Measurements from ENCODE around the gene SYCP3.
"Not testable (repeated sequence)": the region's sequence is repeated elsewhere in the genome, so short reads cannot be mapped to it uniquely, and the experiment has no call there.

The SYCP3 gene

GRCh38 chr12:101713059-101713682 is 26.1 kb downstream of the SYCP3 start:
- DNase-seq (ENCODE audit: low spot score): no peak

- DNase-seq (ENCODE audit: low spot score): no peak
Observed at GRCh38 chr12:101710288-101710687, 29.0 kb downstream of the SYCP3 start.

- DNase-seq (ENCODE audit: low spot score): no peak
Observed at GRCh38 chr12:101707131-101707782, 32.0 kb downstream of the SYCP3 start.

DNA sequence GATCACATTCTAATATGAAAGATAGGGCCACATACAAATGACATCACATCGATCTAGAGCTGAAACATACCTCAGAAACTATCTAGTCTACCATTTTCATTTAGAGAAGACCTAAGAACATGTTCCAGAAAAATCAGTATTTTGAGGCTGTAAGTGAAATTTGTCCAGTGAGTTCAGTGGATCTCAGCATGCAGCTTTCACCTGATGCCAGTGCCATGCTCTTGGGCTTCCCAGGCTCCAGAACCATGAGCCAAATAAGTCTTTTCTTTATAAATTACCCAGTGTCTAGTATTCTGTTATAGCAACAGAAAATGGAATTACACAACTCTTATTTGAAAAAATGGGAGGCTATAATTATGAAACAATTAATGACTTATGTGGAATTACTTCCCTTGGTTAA is 32.9 kb downstream of the SYCP3 start:
- DNase-seq (ENCODE audit: low spot score): no peak

DNA sequence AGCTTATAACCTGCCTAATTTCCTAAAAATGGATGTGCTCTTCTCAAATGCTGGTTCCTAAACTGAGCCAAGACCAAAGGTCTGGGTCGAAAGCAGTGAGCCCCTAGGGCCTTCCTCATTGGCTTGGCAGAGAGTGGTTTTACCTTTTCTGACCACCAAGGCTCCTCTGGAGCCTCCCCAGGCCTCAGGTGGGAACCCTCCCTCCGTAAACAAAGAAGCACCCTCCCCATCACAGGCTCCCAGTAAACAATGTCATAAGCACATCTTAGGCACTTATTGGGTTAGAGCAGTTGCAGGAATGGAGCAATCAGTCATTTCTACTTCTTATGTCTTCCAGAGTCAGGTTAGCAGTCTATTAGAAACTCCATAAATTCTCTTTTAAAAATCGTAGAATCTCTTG is 35.8 kb downstream of the SYCP3 start:
- DNase-seq (ENCODE audit: low spot score): no peak

DNA sequence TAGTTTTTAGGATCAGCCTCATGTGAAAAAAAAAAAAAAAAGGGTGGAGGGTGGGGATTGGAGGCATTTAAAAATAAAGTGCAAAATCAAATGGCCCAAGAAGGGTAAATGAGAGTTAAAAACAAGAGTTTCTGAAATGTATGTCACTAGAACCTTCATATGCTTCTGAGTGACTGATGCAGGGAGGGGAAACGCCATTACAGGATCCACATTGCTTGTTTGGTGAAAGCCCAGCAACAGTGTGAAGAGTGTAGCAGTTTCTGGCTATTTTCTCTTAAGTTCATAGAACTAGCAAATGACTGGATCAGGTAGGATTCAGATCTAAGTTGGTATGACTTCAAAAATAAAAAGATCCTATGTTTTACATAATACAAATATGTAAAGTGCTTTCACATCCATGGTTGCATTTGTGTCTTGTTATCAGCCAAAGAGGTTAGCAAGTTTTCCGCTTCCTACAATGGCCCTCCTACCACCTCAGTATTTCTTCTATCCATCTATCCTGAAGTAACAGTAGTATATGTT is 38.9 kb downstream of the SYCP3 start:
- DNase-seq (ENCODE audit: low spot score): no peak

GRCh38 chr12:101698800-101699347 is 40.4 kb downstream of the SYCP3 start:
- DNase-seq (ENCODE audit: low spot score): no peak

GRCh38 chr12:101697930-101698799 is 41.1 kb downstream of the SYCP3 start:
- no peak for DNase-seq (ENCODE audit: low spot score)

- peak; percentile 62 for DNase-seq (ENCODE audit: low spot score)
Observed at GRCh38 chr12:101697197-101697929, 41.9 kb downstream of the SYCP3 start, which contains the start of gene CHPT1. Gene CHPT1, plus strand, starts transcription at chr12:101697640. Its CDS starts 222 bp downstream, at chr12:101697862.

DNA sequence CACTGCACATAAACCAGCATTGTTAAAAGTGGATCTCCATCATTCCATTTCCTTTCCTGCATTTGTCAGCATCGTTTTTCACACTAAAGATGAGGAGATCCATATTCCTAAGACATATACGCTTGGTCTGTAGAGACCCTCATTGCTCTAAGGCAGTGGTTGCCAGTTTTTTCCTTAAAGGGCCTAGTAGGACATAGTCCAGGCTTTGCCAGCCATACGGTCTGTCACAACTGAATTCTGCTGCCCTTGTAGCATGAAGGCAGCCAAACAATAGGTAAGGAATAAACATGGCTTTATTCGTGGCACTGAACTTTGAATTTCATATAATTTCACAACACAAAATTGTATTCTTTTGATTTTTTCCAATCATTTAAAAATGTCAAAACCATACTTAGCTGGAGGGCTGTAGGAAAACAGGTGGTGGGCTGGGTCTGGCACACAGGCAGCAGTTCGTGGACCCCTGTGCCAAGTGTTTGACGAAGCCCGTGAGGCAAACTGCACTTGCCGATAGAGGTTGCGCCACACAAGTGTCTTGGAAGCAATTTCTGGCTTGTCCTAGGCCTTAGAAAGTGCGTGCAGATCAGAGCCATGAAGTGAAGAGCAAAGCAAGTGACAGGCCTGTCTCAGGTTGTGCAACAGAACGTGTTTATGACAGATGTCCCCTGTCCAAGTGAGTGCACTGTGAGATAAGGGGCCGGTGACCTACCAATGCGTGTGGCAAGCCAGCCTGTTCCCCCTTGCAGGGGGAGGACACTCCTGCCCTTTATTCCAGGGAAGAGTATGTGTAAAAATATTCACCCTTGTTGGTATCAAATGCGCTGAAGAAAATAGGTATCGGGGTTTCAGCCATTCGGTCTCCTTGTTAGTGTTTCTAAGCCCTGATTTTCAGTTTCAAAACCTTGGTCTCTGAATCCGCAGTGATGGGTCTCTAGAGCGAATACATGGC is 42.7 kb downstream of the SYCP3 start:
- no peak for DNase-seq (ENCODE audit: low spot score)

DNA sequence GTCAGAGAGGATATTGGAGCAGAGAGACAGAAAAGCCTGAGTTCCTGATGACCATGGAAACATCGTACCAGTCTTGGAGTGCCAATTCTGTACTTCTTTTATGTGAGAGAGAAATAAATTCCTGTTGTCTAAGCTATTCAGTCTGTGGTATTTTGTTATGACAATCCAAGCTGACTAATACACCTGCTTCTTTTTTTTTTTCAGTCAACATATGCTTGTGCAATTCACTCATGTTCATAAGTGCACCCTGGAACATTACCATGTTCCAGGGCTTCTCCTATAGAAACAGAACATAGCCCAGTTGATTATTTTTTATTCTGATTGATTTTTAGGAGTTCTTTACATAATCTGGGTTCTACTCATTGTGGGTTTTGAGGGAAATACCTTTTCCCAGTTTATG is 43.6 kb downstream of the SYCP3 start:
- DNase-seq (ENCODE audit: low spot score): no peak

GRCh38 chr12:101694986-101695385 is 44.3 kb downstream of the SYCP3 start:
- no peak for DNase-seq (ENCODE audit: low spot score)

- DNase-seq (ENCODE audit: low spot score): no peak
Observed at GRCh38 chr12:101694297-101694848, 44.9 kb downstream of the SYCP3 start.

GRCh38 chr12:101691503-101692096 is 47.7 kb downstream of the SYCP3 start:
- DNase-seq (ENCODE audit: low spot score): no peak

DNA sequence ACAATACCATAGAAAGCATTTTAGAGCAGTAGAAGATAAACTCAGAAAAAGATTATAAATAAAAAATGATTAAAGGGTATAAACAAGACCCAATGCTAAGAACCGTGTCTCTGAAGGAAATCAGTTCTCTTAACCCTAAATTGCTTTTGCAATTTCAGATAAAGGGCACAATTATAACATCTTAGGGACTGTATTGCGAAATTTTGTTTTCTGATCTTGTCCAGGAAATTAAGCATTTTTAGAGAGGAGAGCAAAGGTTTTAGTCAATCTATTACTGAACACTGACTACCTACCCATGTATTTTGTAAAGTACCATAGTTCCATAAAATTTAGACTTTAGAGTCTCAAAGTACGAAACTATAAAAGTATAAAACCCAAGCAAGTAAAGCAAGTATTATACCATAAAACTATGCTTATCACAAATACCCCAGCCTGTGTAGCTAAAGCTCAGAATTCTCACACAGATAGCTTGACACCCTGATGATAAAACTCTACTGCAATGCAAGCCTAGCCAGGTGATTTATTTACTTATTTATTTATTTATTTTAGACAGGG is 48.6 kb downstream of the SYCP3 start:
- no peak for DNase-seq (ENCODE audit: low spot score)

DNA sequence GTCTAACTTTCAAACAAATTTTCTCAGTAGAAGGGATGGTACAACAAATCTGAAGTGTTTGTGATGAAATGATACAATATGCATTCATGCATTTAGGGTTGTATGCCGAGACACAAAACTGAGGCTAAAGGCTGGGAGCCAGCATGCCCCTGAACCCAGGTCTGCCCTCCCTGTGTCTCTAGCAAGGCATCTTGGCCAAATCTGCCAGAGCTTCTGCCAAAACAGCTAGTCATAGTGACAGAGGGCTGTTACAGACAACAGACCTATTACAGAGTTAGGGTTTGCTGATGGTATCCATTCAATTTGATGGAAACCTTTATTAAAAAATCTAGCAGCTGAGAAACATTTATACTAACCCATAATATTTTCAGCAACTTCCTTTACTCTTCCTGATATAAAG is 53.1 kb downstream of the SYCP3 start:
- no peak for DNase-seq (ENCODE audit: low spot score)

GRCh38 chr12:101685092-101685491 is 54.2 kb downstream of the SYCP3 start:
- no peak for DNase-seq (ENCODE audit: low spot score)

- DNase-seq (ENCODE audit: low spot score): not testable (repeated sequence)
Observed at GRCh38 chr12:101681627-101682026, 57.6 kb downstream of the SYCP3 start.

- no peak for DNase-seq (ENCODE audit: low spot score)
Observed at GRCh38 chr12:101680647-101681046, 58.6 kb downstream of the SYCP3 start.

Data from CD4-positive, alpha-beta T cell treated with Interleukin-6 at 100 ng/mL for 8 hours (primary cell).